GM23338 (cell line): ENCODE results near the gene SNX2.

Experiments used
- CTCF ChIP-seq, 2 experiments: fragments of 200-600 bp in 1 of 2; sonication (generic) in 1 of 2; conservative IDR thresholded peaks; 2 replicates each; pipeline versions ENCODE4 v1.5.1 to v1.6.1; 2016 to 2017; ENCODE audit warnings: antibody characterized with exemption in 2 of 2, low read depth in 2 of 2, mild to moderate bottlenecking in 2 of 2, moderate library complexity in 1 of 2
- EZH2 ChIP-seq: fragments of 200-600 bp; sonication (generic); IDR thresholded peaks from one replicate; pipeline ENCODE4 v1.8.0; 2017; ENCODE audit warnings: antibody characterized with exemption, mild to moderate bottlenecking, low read depth; ENCODE audit not compliant: unreplicated experiment
- EZH2phosphoT487 ChIP-seq: fragments of 200-600 bp; sonication (generic); IDR thresholded peaks from one replicate; pipeline ENCODE4 v1.8.1; 2018; ENCODE audit warnings: antibody characterized with exemption; ENCODE audit not compliant: unreplicated experiment

GRCh38 chr5:122879076-122879475 is 104.2 kb downstream of the SNX2 start:
- no peak for TF ChIP-seq EZH2
- TF ChIP-seq CTCF (conservative IDR thresholded peaks at IDR 0.05; ENCODE audit: low read depth in 2 of 2), result no peak
- TF ChIP-seq EZH2phosphoT487, result no peak
